Muscle layer of colon (tissue), 2 donors: ENCODE data around the gene SGF29.
"Not testable (repeated sequence)": the region's sequence is repeated elsewhere in the genome, so short reads cannot be mapped to it uniquely, and the experiment has no call there.

Experiments used
- H3K27ac ChIP-seq: one replicate; pipeline ENCODE4 v1.7.0; 2013; ENCODE audit warnings: low read depth, mild to moderate bottlenecking, low read length, moderate library complexity
- H3K27me3 ChIP-seq, 2 donors: one replicate each; pipeline ENCODE4 v1.7.0; 2013; ENCODE audit warnings: low read length in 2 of 2, mild to moderate bottlenecking in 2 of 2; ENCODE audit not compliant: insufficient read depth in 2 of 2, control insufficient read depth in 1 of 2
- H3K36me3 ChIP-seq: one replicate; pipeline ENCODE4 v1.7.0; 2013; ENCODE audit warnings: mild to moderate bottlenecking, low read length; ENCODE audit not compliant: insufficient read depth
- H3K4me1 ChIP-seq: one replicate; pipeline ENCODE4 v1.7.0; 2013; ENCODE audit warnings: mild to moderate bottlenecking, low read length; ENCODE audit not compliant: insufficient read depth
- H3K4me3 ChIP-seq, 2 donors: one replicate each; pipeline ENCODE4 v1.7.0; 2013; ENCODE audit warnings: low read length in 2 of 2, low read depth in 1 of 2, mild to moderate bottlenecking in 1 of 2, moderate library complexity in 1 of 2
- H3K9ac ChIP-seq: one replicate; pipeline ENCODE4 v1.7.0; 2013; ENCODE audit warnings: low read length
- H3K9me3 ChIP-seq: one replicate; pipeline ENCODE4 v1.7.0; 2013; ENCODE audit warnings: mild to moderate bottlenecking, low read length
- donor health status: abdominal sarcoma.
- donor health status: Adenocarcinoma of cecum.

The SGF29 gene

DNA sequence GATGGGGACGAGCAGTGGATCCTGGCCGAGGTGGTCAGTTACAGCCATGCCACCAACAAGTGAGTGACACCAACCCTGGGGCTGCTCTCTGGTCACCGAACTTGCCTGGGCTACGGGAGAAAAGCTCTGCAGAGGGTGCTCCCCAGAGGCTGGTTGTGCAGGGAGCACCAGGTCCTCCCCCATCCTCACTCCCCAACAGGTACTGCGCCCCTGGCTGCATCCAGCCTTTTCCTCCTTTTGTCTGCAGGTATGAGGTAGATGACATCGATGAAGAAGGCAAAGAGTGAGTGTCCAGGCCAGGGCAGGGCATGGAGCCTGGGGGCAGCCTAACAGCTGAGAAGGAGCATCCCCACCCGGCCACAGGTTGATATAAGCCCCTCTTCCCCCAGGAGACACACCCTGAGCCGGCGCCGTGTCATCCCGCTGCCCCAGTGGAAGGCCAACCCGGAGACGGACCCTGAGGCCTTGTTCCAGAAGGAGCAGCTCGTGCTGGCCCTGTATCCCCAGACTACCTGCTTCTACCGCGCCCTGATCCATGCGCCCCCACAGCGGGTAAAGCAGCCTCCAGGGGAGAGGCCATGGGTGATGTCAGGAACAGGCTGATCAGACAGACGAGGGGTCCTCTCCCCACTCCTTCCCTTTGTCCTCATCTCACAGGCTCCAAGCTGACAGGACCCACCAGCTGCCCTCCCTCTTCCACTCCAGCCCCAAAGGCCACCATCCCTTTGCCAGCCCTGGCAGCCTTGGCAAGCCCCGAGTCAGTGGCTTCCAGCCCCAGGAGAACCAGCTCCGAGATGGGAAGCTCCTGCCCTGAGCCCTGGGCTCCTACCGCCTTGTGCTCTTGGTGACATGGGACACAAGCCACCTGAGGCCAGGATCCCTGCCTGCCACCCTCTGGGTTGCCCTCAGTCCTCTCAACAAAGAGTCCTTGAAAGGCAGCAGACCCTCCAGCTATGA is 36.9 kb downstream of the SGF29 start:
- Histone ChIP-seq H3K27ac (no peak overlapping the region), H3K9me3 (no peaks in the 10 kb centered on the region), H3K4me3 (no peak overlapping the region), H3K36me3 (peaks cover 53% of the 10 kb centered on the region), H3K9ac (no peak overlapping the region), H3K27me3 (no peaks in the 10 kb centered on the region), H3K4me1 (no peaks in the 10 kb centered on the region)

GRCh38 chr16:28591355-28591754 is 37.6 kb downstream of the SGF29 start:
- Histone ChIP-seq H3K4me3 (no peak overlapping the region), H3K36me3 (peaks cover 49% of the 10 kb centered on the region)

DNA sequence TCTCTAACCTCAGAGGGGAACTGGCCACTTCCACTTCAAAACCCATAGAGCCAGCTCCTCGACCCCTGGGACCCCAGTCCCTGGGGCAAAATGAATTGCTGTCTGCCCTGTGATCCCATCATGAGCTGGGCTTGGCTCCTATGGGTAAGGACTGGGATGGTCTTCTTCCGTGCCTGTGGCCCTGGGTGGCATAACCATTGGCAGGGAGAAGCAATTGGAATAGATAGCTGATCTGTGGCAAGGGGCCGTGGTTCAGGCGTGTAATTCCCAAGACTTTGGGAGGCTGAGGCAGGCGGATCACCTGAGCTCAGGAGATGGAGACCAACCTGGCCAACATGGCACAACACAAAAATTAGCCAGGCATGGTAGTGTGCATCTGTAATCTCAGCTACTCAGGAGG is 38.8 kb downstream of the SGF29 start:
- Histone ChIP-seq H3K9ac (no peak overlapping the region), H3K4me1 (peaks cover 6% of the 10 kb centered on the region), H3K36me3 (peaks cover 37% of the 10 kb centered on the region), H3K27me3 (no peaks in the 10 kb centered on the region), H3K27ac (no peak overlapping the region), H3K9me3 (no peaks in the 10 kb centered on the region), H3K4me3 (no peak overlapping the region)

More at GRCh38 chr16:28591355-28591754, 37.6 kb downstream of the SGF29 start:
- Histone ChIP-seq H3K27me3 (no peaks in the 10 kb centered on the region), H3K27ac (no peak overlapping the region), H3K9ac (no peak overlapping the region), H3K9me3 (no peaks in the 10 kb centered on the region), H3K4me1 (no peaks in the 10 kb centered on the region)

DNA sequence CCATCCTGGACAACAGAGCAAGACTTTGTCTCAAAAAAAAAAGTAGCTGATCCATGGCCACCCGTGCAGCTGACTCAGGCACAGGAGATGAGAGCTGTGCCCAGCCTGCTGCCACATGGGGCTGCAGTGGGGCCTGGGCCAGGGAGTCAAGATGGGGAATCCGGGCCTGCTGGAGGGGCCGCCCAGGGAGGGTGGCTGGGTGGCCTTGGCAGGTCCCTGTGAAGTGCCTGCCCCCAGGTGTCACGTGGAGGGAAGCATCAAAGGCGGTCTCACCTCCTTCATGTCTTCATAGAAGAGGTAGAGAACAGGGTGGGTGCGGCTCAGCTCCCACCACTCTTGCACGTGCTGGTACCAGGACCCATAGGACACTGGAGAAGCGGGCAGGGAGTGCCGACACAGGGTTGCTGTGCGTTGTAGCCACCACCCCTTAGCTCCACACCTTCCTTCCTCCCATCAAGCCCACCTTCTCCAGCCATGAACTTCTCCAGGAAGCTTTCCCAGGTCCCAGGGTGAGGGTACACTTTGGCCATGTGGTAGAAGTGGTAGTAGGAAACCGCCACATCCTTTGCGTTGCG is 39.3 kb downstream of the SGF29 start:
- Histone ChIP-seq H3K9ac (no peak overlapping the region), H3K27me3 (no peaks in the 10 kb centered on the region), H3K4me3 (no peak overlapping the region), H3K4me1 (peaks cover 6% of the 10 kb centered on the region), H3K9me3 (no peaks in the 10 kb centered on the region), H3K36me3 (peaks cover 32% of the 10 kb centered on the region), H3K27ac (no peak overlapping the region)

- H3K36me3 ChIP-seq, H3K4me1 ChIP-seq, H3K4me3 ChIP-seq, H3K9ac ChIP-seq, H3K27me3 ChIP-seq, H3K27ac ChIP-seq, H3K9me3 ChIP-seq: not testable (repeated sequence)
These were observed 41.7 kb downstream of the SGF29 start for GRCh38 chr16:28595451-28595850.

GRCh38 chr16:28596115-28596630 is 42.5 kb downstream of the SGF29 start:
- Histone ChIP-seq H3K9ac (no peak overlapping the region), H3K27me3 (no peaks in the 10 kb centered on the region), H3K27ac (no peak overlapping the region), H3K4me3 (no peak overlapping the region), H3K36me3 (peaks cover 2% of the 10 kb centered on the region), H3K4me1 (peaks cover 6% of the 10 kb centered on the region), H3K9me3 (no peaks in the 10 kb centered on the region)

DNA sequence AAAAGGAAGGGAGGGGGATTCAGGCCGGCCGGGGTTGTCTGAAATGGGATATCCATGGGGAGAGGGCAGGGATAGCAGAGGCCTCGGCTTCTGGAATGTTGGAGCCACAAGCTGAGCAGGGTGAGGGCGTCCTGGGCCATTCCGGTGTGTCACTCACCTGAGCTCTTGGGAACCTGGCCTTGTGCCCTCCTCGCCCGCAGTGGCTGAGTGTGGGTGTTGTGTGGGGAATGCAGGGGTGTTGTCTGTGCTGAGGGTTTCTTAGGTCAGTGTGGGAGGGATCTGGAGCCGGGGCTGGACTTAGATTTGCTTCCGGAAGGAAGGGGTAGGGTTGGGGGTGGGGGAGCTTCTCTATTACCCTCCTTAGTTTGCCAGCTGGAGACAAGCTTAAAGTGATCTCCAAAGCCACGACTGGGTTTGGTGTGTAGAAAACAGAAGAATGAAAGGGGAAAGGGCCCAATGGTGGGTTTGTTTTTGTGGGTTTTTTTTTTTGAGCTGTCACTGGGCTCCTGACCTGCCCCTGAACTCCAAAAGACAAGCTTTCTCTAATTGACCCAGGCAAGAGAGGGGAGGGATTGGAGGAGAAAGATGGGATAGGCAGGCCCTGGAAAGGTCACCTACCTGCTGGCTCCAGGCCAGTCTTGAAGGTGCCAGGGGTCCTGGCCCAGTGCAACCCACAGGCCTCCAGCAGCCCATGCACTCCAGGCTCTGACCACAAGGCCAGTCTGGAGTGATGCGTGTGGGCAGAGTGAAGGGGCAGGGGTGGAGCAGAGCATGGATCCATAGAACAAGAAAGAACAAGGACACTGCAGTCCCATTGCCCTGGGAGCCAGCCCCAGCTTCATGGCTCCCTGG is 43.3 kb downstream of the SGF29 start, which contains the start of gene SULT1A2:
Gene SULT1A2 (minus strand): TSS at position 211 of the 852 bp plus-strand sequence. CDS start 1,120 bp downstream, outside the sequence.
- Histone ChIP-seq H3K9ac (no peak within 1 kb of the TSS), H3K27me3 (no peaks in the 10 kb centered on the region), H3K36me3 (no peaks in the 10 kb centered on the region), H3K4me1 (peaks cover 6% of the 10 kb centered on the region), H3K4me3 (no peak within 1 kb of the TSS), H3K27ac (no peak within 1 kb of the TSS), H3K9me3 (no peaks in the 10 kb centered on the region)

- Histone ChIP-seq H3K36me3 (no peaks in the 10 kb centered on the region), H3K9me3 (no peaks in the 10 kb centered on the region), H3K4me1 (peaks cover 6% of the 10 kb centered on the region), H3K27ac (no peak overlapping the region), H3K9ac (no peak overlapping the region), H3K4me3 (no peak overlapping the region), H3K27me3 (no peaks in the 10 kb centered on the region)
These were observed 44.1 kb downstream of the SGF29 start for GRCh38 chr16:28597692-28598261.

GRCh38 chr16:28599377-28600285 is 45.9 kb downstream of the SGF29 start:
- H3K27ac ChIP-seq, H3K4me1 ChIP-seq, H3K4me3 ChIP-seq, H3K9ac ChIP-seq, H3K9me3 ChIP-seq, H3K27me3 ChIP-seq, H3K36me3 ChIP-seq: not testable (repeated sequence)

DNA sequence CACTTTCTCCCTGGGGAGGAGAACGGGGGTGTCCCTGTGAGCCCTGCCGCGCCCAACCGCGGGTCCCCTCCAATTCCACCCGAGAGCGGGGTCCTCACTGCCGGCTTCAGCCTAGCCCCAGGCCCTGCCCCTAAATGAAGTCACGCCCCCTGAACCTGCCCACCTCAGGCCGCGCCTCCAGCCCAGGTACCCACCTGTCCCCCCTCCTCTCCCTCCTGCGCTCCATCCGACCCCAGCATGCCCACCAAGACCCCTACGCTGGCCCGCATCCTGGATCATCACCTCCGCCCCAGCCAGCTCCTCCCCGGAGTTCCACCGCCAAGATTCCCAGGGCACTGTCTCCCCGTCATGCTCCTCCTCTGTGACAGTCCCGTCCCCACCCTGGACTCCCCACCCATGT is 47.2 kb downstream of the SGF29 start:
- not testable (repeated sequence) for H3K9me3 ChIP-seq, H3K27ac ChIP-seq, H3K9ac ChIP-seq, H3K4me3 ChIP-seq, H3K36me3 ChIP-seq, H3K27me3 ChIP-seq, H3K4me1 ChIP-seq
